ENCODE data around the gene SETD3.

Gene SETD3

GRCh38 chr14:99432485-99432884 is 48.2 kb downstream of the SETD3 start:
- H4K8ac ChIP-seq (ENCODE audit: low read depth, low read length), result no peak overlapping the region
- no peaks in the 10 kb centered on the region for H3K79me1 ChIP-seq (ENCODE audit: low read depth, low read length)
- no peak for DNase-seq (ENCODE audit: low spot score)
- peaks cover 2 to 4% of the 10 kb centered on the region in 2 donors for H3K4me1 ChIP-seq (ENCODE audit: control insufficient read depth in 2 of 2, insufficient read depth in 1 of 2, low read depth in 1 of 2, low read length in 2 of 2)
- H3K4me3 ChIP-seq (ENCODE audit: low read length in 2 of 2), result no peak overlapping the region
- H4K91ac ChIP-seq (ENCODE audit: low read depth, low read length, poor library complexity), result no peak overlapping the region
- H3K9me3 ChIP-seq (replicated peaks in 1 of 2; ENCODE audit: control insufficient read depth in 2 of 2, insufficient read depth in 1 of 2, low read depth in 1 of 2, low read length in 2 of 2), result peaks cover 4 to 9% of the 10 kb centered on the region in 2 donors
- H2BK15ac ChIP-seq (ENCODE audit: low read length), result no peak overlapping the region
- H2AFZ ChIP-seq (ENCODE audit: low read length), result no peak overlapping the region
- no peak overlapping the region for H2BK5ac ChIP-seq (ENCODE audit: low read length)
- H3K14ac ChIP-seq (ENCODE audit: low read length), result no peak overlapping the region
- H2AK5ac ChIP-seq (ENCODE audit: low read depth, low read length), result no peak overlapping the region
- H3K4me2 ChIP-seq (ENCODE audit: insufficient read depth, low read length, poor library complexity, severe bottlenecking), result no peak overlapping the region
- H2BK120ac ChIP-seq (ENCODE audit: low read depth, low read length), result no peak overlapping the region
- peak overlapping the region; percentile 67 for H3K9ac ChIP-seq (ENCODE audit: low read depth, low read length, poor library complexity)
- no peak overlapping the region for H2BK12ac ChIP-seq (ENCODE audit: low read length)
- H3K18ac ChIP-seq (ENCODE audit: low read length), result no peak overlapping the region
- peaks cover 0 to 2% (median 0%) of the 10 kb centered on the region in 3 experiments for H3K27me3 ChIP-seq (ENCODE audit: control insufficient read depth in 3 of 3, insufficient read depth in 3 of 3, low read depth in 1 of 3, low read length in 3 of 3)
- no CpG with 5 or more reads among the region's 1 CpG for WGBS, 2 donors (ENCODE audit: extremely low coverage in 2 of 2, insufficient read length in 2 of 2, insufficient replicate concordance in 1 of 2)
- H3K23ac ChIP-seq (ENCODE audit: low read depth, low read length, poor library complexity), result no peak overlapping the region
- no peak overlapping the region for H3K4ac ChIP-seq (ENCODE audit: low read length)
- H3K27ac ChIP-seq (replicated peaks; ENCODE audit: low read length), result no peak overlapping the region
- H3K36me3 ChIP-seq (replicated peaks in 1 of 2; ENCODE audit: control insufficient read depth in 2 of 2, insufficient read depth in 2 of 2, low read length in 2 of 2), result peaks cover 7 to 75% of the 10 kb centered on the region in 2 donors

- H3K14ac ChIP-seq (ENCODE audit: low read length), result no peak overlapping the region
- H3K23ac ChIP-seq (ENCODE audit: low read depth, low read length, poor library complexity), result no peak overlapping the region
- no peak overlapping the region for H2BK5ac ChIP-seq (ENCODE audit: low read length)
- no peak overlapping the region for H2AFZ ChIP-seq (ENCODE audit: low read length)
- no peak overlapping the region for H3K4me3 ChIP-seq (ENCODE audit: low read length in 2 of 2)
- H4K8ac ChIP-seq (ENCODE audit: low read depth, low read length), result no peak overlapping the region
- H3K27ac ChIP-seq (replicated peaks; ENCODE audit: low read length), result no peak overlapping the region
- H3K4me1 ChIP-seq (ENCODE audit: control insufficient read depth in 2 of 2, insufficient read depth in 1 of 2, low read depth in 1 of 2, low read length in 2 of 2), result peaks cover 2 to 4% of the 10 kb centered on the region in 2 donors
- no peak overlapping the region for H3K9ac ChIP-seq (ENCODE audit: low read depth, low read length, poor library complexity)
- no peak overlapping the region for H2BK12ac ChIP-seq (ENCODE audit: low read length)
- H3K18ac ChIP-seq (ENCODE audit: low read length), result no peak overlapping the region
- no peak overlapping the region for H4K91ac ChIP-seq (ENCODE audit: low read depth, low read length, poor library complexity)
- H3K79me1 ChIP-seq (ENCODE audit: low read depth, low read length), result no peaks in the 10 kb centered on the region
- WGBS, 2 donors (ENCODE audit: extremely low coverage in 2 of 2, insufficient read length in 2 of 2, insufficient replicate concordance in 1 of 2), result no CpG with 5 or more reads among the region's 3 CpGs
- no peak overlapping the region for H2BK15ac ChIP-seq (ENCODE audit: low read length)
- H3K36me3 ChIP-seq (replicated peaks in 1 of 2; ENCODE audit: control insufficient read depth in 2 of 2, insufficient read depth in 2 of 2, low read length in 2 of 2), result peaks cover 5 to 75% of the 10 kb centered on the region in 2 donors
- no peak overlapping the region for H3K4me2 ChIP-seq (ENCODE audit: insufficient read depth, low read length, poor library complexity, severe bottlenecking)
- no peak overlapping the region for H3K4ac ChIP-seq (ENCODE audit: low read length)
- no peak overlapping the region for H2BK120ac ChIP-seq (ENCODE audit: low read depth, low read length)
- DNase-seq (ENCODE audit: low spot score), result no peak
- H3K27me3 ChIP-seq (ENCODE audit: control insufficient read depth in 3 of 3, insufficient read depth in 3 of 3, low read depth in 1 of 3, low read length in 3 of 3), result no peaks in the 10 kb centered on the region
- H2AK5ac ChIP-seq (ENCODE audit: low read depth, low read length), result no peak overlapping the region
- peaks cover 4 to 9% of the 10 kb centered on the region in 2 donors for H3K9me3 ChIP-seq (replicated peaks in 1 of 2; ENCODE audit: control insufficient read depth in 2 of 2, insufficient read depth in 1 of 2, low read depth in 1 of 2, low read length in 2 of 2)
Observed at GRCh38 chr14:99431986-99432385, 48.7 kb downstream of the SETD3 start.

- Histone ChIP-seq H3K18ac (ENCODE audit: low read length) (no peak overlapping the region), H3K23ac (ENCODE audit: low read depth, low read length, poor library complexity) (no peak overlapping the region), H2BK12ac (ENCODE audit: low read length) (no peak overlapping the region), H3K4ac (ENCODE audit: low read length) (no peak overlapping the region), H3K27me3 (ENCODE audit: control insufficient read depth in 3 of 3, insufficient read depth in 3 of 3, low read depth in 1 of 3, low read length in 3 of 3) (no peaks in the 10 kb centered on the region), H3K79me1 (ENCODE audit: low read depth, low read length) (peaks cover 2% of the 10 kb centered on the region), H3K9me3 (replicated peaks in 1 of 2; ENCODE audit: control insufficient read depth in 2 of 2, insufficient read depth in 1 of 2, low read depth in 1 of 2, low read length in 2 of 2) (peaks cover 4 to 9% of the 10 kb centered on the region in 2 donors), H3K36me3 (replicated peaks in 1 of 2; ENCODE audit: control insufficient read depth in 2 of 2, insufficient read depth in 2 of 2, low read length in 2 of 2) (peaks cover 4 to 69% of the 10 kb centered on the region in 2 donors), H4K8ac (ENCODE audit: low read depth, low read length) (no peak overlapping the region), H2AFZ (ENCODE audit: low read length) (no peak overlapping the region), H3K4me1 (ENCODE audit: control insufficient read depth in 2 of 2, insufficient read depth in 1 of 2, low read depth in 1 of 2, low read length in 2 of 2) (peaks cover 0 to 2% of the 10 kb centered on the region in 2 donors), H2BK5ac (ENCODE audit: low read length) (no peak overlapping the region), H3K27ac (replicated peaks; ENCODE audit: low read length) (no peak overlapping the region), H2AK5ac (ENCODE audit: low read depth, low read length) (no peak overlapping the region), H4K91ac (ENCODE audit: low read depth, low read length, poor library complexity) (no peak overlapping the region), H3K4me3 (ENCODE audit: low read length in 2 of 2) (no peak overlapping the region), H2BK120ac (ENCODE audit: low read depth, low read length) (no peak overlapping the region), H3K14ac (ENCODE audit: low read length) (no peak overlapping the region), H2BK15ac (ENCODE audit: low read length) (no peak overlapping the region), H3K4me2 (ENCODE audit: insufficient read depth, low read length, poor library complexity, severe bottlenecking) (no peak overlapping the region), H3K9ac (ENCODE audit: low read depth, low read length, poor library complexity) (no peak overlapping the region)
- no CpG with 5 or more reads among the region's 7 CpGs for WGBS, 2 donors (ENCODE audit: extremely low coverage in 2 of 2, insufficient read length in 2 of 2, insufficient replicate concordance in 1 of 2)
- DNase-seq (ENCODE audit: low spot score), result no peak
Observed at GRCh38 chr14:99430491-99430890, 50.2 kb downstream of the SETD3 start.

GRCh38 chr14:99427632-99428300 is 52.9 kb downstream of the SETD3 start:
- no peak overlapping the region for H4K91ac ChIP-seq (ENCODE audit: low read depth, low read length, poor library complexity)
- peak overlapping the region; percentile 65 for H3K9ac ChIP-seq (ENCODE audit: low read depth, low read length, poor library complexity)
- H2AFZ ChIP-seq (ENCODE audit: low read length), result no peak overlapping the region
- H3K23ac ChIP-seq (ENCODE audit: low read depth, low read length, poor library complexity), result no peak overlapping the region
- no peak overlapping the region for H2BK15ac ChIP-seq (ENCODE audit: low read length)
- WGBS, 2 donors (ENCODE audit: extremely low coverage in 2 of 2, insufficient read length in 2 of 2, insufficient replicate concordance in 1 of 2), result no CpG with 5 or more reads among the region's 11 CpGs
- peaks cover 6 to 8% of the 10 kb centered on the region in 2 donors for H3K4me1 ChIP-seq (ENCODE audit: control insufficient read depth in 2 of 2, insufficient read depth in 1 of 2, low read depth in 1 of 2, low read length in 2 of 2)
- no peaks in the 10 kb centered on the region for H3K27me3 ChIP-seq (ENCODE audit: control insufficient read depth in 3 of 3, insufficient read depth in 3 of 3, low read depth in 1 of 3, low read length in 3 of 3)
- peaks cover 4 to 55% of the 10 kb centered on the region in 2 donors for H3K36me3 ChIP-seq (replicated peaks in 1 of 2; ENCODE audit: control insufficient read depth in 2 of 2, insufficient read depth in 2 of 2, low read length in 2 of 2)
- H3K79me1 ChIP-seq (ENCODE audit: low read depth, low read length), result peaks cover 2% of the 10 kb centered on the region
- H2BK5ac ChIP-seq (ENCODE audit: low read length), result no peak overlapping the region
- H2BK120ac ChIP-seq (ENCODE audit: low read depth, low read length), result no peak overlapping the region
- H4K8ac ChIP-seq (ENCODE audit: low read depth, low read length), result no peak overlapping the region
- no peak for DNase-seq (ENCODE audit: low spot score)
- H3K18ac ChIP-seq (ENCODE audit: low read length), result no peak overlapping the region
- no peak overlapping the region for H2BK12ac ChIP-seq (ENCODE audit: low read length)
- H3K4me2 ChIP-seq (ENCODE audit: insufficient read depth, low read length, poor library complexity, severe bottlenecking), result no peak overlapping the region
- no peak overlapping the region for H3K4ac ChIP-seq (ENCODE audit: low read length)
- no peak overlapping the region for H3K4me3 ChIP-seq (ENCODE audit: low read length in 2 of 2)
- H3K27ac ChIP-seq (replicated peaks; ENCODE audit: low read length), result no peak overlapping the region
- H2AK5ac ChIP-seq (ENCODE audit: low read depth, low read length), result no peak overlapping the region
- peaks cover 4 to 9% of the 10 kb centered on the region in 2 donors for H3K9me3 ChIP-seq (replicated peaks in 1 of 2; ENCODE audit: control insufficient read depth in 2 of 2, insufficient read depth in 1 of 2, low read depth in 1 of 2, low read length in 2 of 2)
- no peak overlapping the region for H3K14ac ChIP-seq (ENCODE audit: low read length)
